Ishikawa (cell line): ENCODE data around the gene GTSF1L.

Experiments
- TAF1 ChIP-seq: IDR thresholded peaks from 2 replicates; pipeline ENCODE4 v1.6.1; 2012; ENCODE audit warnings: low read depth, mild to moderate bottlenecking
- ZBTB7A ChIP-seq: IDR thresholded peaks from 2 replicates; pipeline ENCODE4 v1.6.1; 2012; ENCODE audit warnings: low read depth
- TF ChIP-seq, protein P1 (sequence below): IDR thresholded peaks from 2 replicates; pipeline ENCODE4 v1.6.1; 2012

DNA sequence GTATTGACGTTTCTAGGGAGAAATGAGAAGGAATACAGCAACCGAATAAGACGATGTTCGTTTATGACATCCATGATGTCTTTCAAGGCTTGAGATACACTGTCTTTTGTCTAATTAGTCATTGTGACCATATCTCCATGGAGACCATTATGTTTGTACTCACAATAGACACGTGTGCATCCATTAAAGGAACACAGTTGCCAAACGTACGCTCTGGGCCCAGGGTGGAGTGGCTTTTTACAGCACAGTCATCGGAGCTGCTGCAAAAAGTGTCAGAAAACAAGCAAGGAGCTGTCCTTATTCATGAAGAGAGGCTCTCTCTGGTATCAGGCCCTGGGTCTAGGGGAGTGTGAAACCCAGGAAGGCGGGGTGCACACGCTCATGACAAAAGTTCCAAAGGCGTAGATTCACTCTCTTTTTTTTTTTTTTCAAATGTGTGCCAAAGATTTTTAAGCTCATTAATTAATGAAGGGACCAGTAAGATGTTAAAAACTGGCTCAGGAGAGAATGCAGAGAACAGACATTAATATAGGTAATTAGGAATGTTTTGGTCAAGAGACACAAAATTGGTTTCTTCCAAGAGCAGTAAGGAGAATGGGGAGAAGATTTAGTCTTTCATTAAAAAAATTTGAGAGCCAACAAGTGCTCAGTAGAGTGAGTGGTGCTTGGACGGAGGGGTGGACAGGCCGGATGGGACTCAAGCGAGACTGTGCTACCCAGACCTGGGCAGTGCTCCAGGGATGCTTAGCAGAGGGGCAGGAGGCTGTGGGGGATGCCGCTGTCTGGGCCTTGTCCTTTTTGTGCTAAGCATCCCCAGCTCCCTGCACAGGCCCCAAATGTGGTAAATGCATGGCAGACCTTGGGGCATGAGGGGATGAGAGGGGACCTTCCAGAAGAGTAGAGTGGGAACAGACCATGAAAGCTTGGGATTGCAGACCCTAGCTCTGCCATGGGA, 34.9 kb upstream of the GTSF1L start:
- TF ChIP-seq ZBTB7A (no peak), TAF1 (no peak)
- TF ChIP-seq, protein P1, sequence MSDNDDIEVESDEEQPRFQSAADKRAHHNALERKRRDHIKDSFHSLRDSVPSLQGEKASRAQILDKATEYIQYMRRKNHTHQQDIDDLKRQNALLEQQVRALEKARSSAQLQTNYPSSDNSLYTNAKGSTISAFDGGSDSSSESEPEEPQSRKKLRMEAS, result no peak
